Brain pericyte (primary cell): Measurements from ENCODE around the gene SEMA3D.

Source experiments
- DNase-seq: peaks from one replicate; pipeline ENCODE4 v3.0.0-alpha.2; 2012; ENCODE audit warnings: low read depth, low spot score

The SEMA3D gene

DNA sequence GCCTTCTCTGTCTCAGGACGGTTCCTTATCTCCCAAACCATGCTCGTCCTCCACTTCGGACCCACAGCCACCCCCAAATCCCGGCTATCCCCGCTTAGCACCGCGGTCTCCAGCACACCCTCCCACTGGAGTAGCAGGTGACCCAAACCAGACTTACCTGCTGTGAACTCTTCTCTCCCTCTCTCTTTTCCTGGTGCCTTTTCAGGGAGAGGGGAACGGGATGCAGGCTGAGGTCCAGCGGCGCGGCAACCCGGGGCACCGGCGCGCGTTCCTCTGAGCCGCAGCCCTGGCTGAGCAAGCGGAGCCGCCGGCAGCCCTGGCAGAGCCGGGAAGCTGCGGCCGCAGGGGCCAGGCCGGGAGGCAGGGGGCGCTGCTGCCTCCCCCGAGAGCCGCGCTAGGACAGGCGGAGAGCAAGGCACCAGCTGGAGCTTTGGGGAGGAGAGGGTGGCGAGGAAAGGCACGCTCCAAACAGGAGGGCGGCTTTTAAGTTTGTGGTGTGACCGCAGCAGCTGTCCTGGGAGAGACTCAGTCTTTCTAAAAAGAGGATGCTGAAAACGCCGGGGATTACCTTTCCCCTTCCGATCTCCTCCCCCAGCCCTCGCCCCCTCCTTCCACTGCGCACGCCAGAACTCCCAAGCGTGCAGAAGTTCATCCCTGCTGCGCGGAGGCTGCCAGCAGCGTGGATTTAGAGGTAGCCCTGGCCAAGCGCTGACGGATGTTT is at the start of gene SEMA3D:
SEMA3D (minus strand) TSS at position 536 of the 721 bp plus-strand sequence. CDS start 65,165 bp downstream, outside the sequence.
- peak; percentile 53 for DNase-seq

DNA sequence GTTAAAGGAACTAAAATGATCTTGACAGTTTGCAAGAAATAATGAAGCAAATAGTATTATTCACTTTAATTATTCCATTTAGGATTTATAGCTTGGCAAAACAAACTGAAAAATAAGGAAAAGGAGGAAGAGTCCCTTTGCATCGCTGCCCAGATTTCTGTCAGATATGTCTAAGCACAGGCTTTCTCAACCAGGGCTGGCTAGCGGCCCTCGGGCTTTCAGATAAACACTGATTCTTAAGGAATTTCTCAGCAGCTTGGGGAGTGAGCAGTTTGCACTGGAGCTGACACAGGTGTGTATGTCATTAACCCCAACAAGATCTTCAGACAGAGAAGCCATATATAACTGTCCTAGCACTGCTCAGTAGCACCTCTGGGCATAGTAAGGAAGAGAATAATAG is 47.9 kb upstream of the SEMA3D start:
- DNase-seq: no peak

DNA sequence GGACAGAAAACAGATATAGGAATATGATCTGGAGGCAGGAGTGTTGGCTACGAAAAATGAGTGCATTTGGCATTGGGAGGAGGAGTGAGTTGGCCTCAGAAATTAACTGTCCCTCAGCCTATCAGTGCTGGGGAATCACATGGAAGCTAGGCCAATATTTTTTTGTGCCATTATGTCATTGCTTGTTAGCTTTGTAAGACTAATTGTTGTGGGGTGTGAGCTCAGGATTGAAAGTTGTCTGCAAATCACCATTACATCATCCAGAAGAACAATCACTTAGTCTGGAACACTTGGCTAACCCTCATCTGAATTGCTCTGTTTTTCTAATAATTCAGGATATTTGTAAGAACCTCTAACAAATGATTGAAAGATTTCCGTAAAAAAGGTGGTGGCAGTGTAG is 45.2 kb upstream of the SEMA3D start:
- DNase-seq: no peak

DNA sequence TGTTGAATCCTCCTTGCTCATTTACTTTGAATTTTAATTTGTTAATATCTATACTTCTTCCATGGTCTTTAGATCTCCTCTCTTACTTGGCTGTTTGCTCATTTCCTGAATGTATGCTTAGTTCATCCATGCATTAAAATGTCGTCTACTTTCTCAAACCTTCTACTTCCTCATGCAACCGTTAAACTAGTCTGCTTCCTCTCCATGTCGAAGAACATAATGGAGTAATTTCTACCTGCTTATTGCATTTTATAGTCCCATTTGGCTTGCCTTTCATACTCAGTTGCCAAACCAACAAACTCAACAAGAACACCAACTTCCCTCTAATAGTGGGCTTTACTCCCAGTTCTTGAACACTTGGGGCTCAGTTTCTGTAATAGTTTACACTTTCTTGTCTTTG is 43.8 kb upstream of the SEMA3D start:
- no peak for DNase-seq

DNA sequence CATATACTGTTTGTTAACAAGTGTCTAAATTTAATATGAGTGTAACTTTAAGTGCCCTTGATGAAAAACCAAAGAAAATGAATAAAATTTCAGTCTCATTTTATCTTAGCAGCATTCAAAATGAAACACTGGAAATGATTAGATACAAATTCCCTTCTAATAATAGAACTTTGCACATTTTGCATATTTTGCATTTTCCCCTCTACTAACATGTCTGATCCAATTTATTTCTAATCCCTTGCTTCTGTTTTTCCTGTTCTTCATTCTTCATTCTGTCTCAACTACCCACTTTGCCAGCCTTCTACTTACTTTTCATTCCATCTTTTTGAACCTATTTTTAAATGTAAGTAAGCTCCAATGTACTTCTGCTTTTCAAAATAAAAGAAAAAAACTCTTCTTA is 42.7 kb upstream of the SEMA3D start:
- DNase-seq: no peak

DNA sequence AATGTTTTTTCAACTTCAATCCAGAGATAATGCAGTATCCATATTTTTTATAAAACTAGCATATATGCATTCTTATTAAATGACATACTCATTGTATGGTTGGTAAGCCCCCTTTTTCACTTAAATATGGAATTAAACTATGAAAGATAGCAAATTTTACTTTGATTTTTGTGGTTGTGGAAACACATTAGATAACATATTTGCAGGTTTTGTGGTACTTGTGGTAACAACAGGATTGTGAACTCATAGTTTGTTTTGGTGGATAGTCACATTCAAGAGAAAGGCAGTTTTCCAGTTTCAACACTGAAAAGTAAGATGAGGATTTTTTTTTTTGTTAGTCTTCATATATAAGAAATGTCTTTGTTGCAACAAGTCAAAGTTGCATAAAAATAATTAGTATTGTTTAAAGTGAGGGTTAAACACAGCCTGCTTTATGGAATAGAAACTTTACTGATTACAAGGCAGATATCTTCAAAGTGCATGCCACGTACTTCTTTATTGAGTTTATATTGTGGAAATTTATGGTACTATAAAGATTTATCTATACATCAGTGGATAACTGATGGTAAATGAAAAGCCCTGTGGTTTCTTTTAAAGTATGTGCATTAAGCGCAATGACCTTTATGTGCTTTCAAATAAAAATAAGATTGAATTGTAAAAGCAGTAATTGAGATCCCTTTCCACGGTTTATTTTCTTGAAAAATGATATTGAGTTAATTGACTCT is 39.7 kb upstream of the SEMA3D start:
- DNase-seq: no peak

DNA sequence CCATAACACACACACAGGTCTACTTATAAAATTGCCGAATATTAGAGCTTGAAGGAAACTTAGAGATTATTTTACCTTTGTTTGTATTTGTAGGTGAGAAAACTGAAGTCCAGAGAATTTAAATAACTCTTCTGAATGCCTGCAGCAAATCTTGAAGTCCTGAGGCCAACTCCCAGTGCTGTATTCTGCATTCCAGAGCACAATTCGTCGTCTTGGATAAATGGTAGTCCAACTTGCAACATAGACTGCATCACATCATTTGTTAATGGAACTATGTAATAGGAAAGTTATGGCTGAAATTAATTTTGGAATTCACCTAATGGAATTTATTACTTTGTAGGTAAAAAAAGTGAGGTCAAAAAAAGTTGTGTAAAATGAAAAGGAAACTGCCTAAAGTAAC is 37.3 kb upstream of the SEMA3D start:
- DNase-seq: no peak

DNA sequence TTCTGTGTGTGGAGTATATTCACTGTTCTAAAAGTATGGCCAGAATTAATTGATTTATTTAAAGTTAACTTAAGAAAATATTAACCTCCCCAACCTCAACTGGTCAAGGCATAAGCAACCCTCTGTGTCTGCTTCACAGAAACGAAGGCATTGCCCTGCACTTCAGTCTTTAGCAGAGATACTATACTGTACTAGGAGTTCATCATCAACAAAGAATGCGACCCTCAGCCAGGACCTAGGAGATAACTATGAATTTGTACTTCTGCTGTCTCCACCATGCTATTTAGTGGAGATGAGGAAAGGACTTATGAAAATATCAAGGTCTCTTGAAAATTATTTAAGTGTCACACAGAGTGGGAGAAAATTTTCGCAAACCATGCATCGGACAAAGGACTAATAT is 35.7 kb upstream of the SEMA3D start:
- no peak for DNase-seq

DNA sequence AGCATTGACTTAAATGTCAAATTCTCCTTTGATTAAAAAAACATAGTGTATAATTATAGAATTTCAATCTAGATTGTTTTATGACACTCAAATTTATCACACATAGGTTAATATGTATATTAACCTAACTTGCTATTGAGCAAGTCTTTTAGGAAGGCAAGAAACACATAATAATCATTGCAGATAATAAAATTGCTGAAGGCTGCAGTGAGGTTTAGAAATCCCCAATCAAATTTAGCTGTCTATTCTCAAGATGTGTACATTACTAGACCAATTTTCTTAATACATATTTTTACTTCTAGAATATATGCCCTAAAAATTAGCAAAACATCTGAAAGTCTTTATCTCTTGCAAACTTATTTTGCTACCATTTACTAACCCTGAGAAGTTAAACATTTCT is 34.9 kb upstream of the SEMA3D start:
- no peak for DNase-seq

DNA sequence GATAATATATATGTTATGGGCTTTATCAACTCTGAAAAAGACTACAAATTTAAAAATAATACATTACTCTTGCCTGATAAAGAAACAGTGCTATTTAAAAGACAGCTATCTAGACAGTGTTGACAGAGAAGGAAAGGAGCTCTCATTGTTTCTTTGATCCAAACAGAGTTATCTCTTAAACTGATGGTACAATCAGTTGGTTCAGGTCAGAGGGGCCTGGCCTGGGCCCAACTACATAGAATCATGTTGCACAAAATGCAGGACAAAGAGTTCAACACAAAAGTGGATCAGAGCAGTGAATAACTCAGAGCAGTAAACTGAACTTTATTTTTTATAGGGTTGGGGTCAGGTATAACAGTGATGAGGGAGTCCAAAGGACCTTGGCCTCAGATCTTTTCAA is 33.8 kb upstream of the SEMA3D start:
- no peak for DNase-seq

DNA sequence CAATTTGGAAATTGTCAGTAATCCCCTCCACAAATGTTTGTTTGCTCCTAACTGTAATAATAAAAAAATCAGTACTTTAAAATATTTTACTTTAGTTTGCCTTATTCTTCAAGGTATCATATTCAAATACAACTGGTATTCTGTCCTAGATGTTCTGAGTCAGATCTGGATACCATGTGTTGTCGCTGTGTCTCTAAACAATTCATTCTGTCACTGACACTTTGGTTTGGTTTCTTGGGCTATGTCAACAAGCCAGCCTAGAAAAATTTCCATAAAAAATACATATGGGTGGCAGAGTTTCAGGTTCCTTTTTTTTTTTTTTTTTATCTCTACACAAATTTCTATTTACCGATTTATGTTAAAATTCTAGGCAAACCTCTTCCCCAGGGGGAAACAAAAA is 33.2 kb upstream of the SEMA3D start:
- DNase-seq: no peak

DNA sequence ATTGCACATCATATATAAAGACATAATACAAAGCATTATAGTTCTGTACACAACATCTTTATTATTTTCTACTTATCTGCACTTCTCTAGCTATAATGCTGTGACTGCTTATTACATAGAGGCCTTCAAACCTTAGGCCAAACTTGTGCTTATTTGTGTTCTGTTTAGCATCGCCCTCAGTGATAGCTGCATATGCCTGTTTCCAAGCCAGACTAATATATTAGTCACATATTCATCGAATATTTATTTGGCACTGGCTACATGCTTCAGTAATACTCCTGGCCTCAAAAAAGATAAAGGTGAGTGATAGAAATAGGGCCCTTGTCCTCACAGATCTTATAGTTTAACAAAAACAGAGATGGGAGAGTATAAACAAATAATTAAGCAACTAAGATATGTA is 30.2 kb upstream of the SEMA3D start:
- no peak for DNase-seq

DNA sequence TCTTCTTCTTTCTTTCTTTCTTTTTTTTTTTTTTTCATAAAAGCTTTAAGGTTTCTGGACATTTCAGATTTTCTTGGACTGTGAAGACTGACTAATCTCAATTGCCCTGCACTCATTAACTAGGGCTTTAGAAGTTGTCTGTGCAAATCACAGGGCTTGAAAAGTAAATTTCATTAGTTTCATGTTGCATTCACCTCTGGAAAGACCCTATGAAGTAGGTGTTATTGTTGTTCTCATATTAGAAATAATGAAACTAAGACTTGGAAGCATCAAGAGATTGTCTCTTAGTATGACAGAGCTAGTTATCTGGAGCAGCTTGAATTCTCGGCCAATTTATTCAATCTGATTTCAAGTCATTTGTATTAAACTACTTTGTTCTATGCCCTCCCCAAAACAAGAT is 28.2 kb upstream of the SEMA3D start:
- no peak for DNase-seq

DNA sequence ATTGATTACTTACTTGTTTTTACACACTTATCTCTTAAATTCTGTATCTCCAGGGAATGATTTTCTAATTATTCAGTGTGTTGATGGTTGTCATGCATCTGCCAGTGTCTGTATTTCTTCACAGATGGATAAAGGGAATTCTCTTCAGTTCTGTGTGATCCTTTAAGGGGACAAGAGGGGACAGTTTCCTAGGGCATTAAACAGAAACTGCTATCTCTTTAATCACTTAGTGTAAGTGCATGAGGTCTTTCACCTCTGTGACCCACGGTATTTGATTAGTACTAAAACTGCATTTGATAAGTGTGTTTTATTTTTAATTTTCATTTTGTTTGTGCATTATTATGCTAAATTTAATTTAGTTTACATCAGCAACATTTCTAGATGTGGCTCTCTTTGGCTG is 26.6 kb upstream of the SEMA3D start:
- no peak for DNase-seq

DNA sequence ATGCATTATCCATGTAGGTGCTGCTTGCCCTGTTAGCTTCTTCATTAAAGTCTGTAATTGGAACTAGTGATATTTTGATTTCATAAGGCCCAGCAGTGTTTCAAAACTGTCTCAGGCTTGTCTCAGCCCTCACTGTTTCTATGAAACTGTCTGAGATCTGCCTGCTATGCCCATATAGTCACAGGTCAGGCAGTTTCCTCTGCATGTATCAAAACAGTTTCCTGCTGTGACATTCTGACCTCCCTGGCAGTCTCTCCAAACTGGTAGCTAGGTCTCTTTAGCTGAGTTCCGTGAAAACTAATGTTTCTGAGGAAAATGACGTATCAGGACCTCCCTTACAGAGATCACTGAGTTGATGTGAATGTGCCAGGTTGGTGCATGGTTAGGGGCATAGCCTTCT is 18.9 kb upstream of the SEMA3D start:
- peak; percentile 13 for DNase-seq

DNA sequence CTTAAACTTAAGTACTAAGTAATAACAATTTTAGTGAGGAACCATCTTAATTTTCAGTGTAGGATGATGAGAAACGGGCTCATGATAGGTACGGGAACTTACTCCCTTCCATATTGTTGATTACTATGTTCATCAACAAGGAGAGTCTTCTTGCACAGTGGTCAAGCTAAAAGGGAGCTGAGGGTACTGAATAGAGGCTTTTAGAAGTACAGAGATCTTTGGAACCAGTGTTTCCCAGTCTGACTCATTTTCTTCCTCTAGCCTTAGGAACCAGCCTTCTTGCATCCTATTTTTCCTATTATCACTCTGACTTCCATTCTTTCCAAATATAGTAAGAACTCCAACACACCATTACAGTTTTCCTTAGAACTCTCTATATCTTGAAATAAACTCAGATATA is 17.6 kb upstream of the SEMA3D start:
- DNase-seq: no peak

DNA sequence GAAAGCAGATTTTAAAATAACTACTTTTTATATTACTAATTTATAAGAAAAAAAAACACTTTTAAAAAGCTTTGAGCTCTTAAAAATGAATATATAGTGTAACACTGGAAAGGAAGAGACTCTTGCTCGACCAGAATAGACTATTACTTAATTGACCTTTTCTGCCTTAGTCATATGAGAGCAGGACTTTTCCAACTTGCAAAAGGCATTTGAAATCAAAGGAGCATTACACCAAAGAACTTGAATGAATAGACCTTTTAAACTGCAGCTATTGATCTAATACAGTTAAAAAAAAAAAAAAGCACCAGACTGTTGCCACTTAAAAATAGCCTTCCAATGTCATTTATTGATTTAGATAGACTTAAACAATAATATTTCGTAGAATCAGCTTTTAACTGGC is 17.2 kb upstream of the SEMA3D start:
- DNase-seq: no peak

DNA sequence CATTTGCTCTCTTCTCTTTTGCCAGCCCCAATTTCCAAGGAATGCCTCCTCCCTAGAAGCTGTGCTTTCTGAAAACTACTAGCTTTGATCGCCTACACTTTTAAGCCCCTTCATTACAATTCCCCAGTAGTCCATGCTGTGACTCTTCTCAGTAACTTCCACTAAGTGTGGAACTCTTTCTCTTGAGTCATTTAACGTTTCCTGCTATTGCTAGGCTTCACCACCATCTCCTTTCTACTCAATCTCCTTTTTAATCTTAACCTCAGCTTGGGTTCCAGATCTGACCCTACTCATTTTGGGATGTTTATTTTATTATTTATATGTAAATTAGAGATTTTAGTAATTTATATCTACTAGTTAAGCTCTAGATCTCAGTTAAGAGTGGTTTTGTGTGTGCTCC is 14.4 kb upstream of the SEMA3D start:
- no peak for DNase-seq

DNA sequence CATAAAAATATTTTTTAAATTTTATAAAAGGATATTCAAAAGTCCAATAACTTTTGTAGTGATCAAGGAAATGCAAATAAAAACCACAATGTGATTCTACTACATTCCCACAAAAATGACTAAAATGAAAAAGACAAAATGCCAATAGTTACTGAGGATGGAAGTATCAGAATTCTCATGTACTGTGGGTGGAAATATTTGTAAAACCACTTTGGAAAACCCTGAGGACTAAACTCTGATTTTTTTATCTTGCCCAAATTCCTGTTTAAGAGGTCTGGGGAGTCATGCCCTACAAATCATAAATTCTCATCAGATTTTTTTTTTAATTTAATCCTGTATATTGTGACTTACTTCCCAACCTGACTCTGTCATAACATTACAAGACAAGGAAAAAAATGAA is 9.8 kb upstream of the SEMA3D start:
- no peak for DNase-seq

DNA sequence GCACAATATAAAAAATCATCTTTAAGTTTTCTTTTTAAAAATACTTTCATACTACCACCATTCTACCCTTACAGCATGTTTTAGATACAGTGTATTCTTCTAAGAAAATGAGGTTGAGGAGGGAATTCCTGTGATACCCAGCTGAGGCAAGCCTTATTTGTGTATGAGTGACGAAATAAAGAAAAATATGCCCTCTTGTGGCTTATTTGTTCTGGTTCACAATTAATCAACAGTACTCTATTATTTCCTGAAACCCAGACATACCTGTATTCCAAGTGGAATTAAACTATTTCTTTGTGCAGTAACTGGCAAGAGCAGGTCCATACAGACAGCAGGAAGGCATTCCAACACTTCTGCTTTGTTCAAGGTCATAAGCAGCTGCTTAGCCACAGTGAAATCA is 4.5 kb upstream of the SEMA3D start:
- DNase-seq: no peak

DNA sequence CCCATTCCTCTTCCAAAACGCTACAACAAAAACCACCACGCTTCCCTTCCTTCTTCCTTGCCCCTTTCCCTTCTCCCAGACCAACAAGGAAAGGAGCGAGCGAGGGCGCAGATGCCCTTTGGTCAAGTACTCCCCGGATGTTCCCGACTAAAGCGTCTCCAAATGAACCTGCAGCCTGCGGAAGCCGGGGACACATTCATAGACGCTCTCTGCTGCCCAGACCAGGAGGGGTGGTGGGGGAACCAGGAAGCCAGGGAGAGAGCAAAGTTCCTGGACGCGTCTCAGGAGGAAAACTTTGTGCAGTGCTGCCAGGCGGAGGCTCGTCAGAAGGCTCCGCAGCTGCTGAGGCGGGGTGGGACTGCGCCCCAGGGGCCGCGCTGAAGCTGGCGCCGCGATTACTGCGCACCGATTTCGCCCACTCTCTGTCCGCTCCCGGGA is 754 bp downstream of the SEMA3D start:
- DNase-seq: peak; percentile 29

DNA sequence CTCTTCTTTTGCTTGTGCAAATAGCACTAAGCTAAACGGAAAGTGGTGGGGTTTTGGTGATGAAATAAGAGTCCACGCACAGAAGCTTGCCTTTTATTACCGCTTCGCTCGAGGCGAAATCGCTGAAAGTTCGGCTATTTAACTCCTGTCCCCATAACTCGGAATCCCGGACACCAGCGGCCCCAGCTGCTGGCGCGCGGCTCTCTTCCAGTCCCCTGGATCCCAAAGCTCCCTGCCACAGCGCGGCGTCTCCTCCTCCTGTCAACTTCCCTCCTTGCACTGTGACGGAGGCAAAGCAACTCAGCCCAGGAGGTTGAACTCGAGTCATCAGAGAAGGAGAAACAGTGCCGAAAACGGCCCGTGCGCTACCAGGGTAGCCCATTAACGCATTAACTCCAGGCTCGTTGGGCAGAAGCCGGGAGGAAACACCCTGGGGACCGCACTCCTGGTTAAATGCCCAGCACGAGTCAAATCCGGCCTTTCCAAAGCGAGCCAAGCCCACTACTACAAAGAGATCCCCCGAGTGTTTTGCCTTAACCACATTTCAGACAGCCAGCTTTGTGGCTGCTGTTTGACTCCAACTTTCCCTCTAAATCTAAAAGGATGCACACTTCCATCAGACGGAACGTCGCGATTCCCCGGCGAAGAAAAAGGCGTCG is 1.3 kb downstream of the SEMA3D start:
- DNase-seq: no peak
